DMS153 (cell line): ENCODE measurements around the gene TMEM131L.
"Not testable (repeated sequence)": the region's sequence is repeated elsewhere in the genome, so short reads cannot be mapped to it uniquely, and the experiment has no call there.

ENCODE experiments used
- DNase-seq: peaks from one replicate; lab custom pipeline; 2025; lab: John Stamatoyannopoulos, UW

The TMEM131L gene

GRCh38 chr4:153582954-153583702 is 117.0 kb downstream of the TMEM131L start:
- no peak for DNase-seq

GRCh38 chr4:153585026-153585425 is 118.9 kb downstream of the TMEM131L start:
- DNase-seq, result no peak

- DNase-seq, result no peak
Measured at GRCh38 chr4:153589703-153590595, 123.8 kb downstream of the TMEM131L start.

GRCh38 chr4:153591441-153591840 is 125.3 kb downstream of the TMEM131L start:
- no peak for DNase-seq

- DNase-seq, result no peak
Measured at GRCh38 chr4:153592064-153592463, 125.9 kb downstream of the TMEM131L start.

GRCh38 chr4:153593161-153593560 is 127.0 kb downstream of the TMEM131L start:
- DNase-seq, result no peak

- DNase-seq, result no peak
Measured at GRCh38 chr4:153594210-153594609, 128.1 kb downstream of the TMEM131L start.

- no peak for DNase-seq
Measured at GRCh38 chr4:153595894-153596601, 129.9 kb downstream of the TMEM131L start.

- no peak for DNase-seq
Measured at GRCh38 chr4:153602758-153603157, 136.6 kb downstream of the TMEM131L start.

- DNase-seq, result no peak
Measured at GRCh38 chr4:153603258-153603657, 137.1 kb downstream of the TMEM131L start.

GRCh38 chr4:153603835-153604234 is 137.7 kb downstream of the TMEM131L start:
- no peak for DNase-seq

GRCh38 chr4:153609070-153609469 is 142.9 kb downstream of the TMEM131L start:
- DNase-seq, result not testable (repeated sequence)

GRCh38 chr4:153610623-153611376 is 144.6 kb downstream of the TMEM131L start:
- no peak for DNase-seq

GRCh38 chr4:153611679-153612078 is 145.5 kb downstream of the TMEM131L start:
- no peak for DNase-seq

GRCh38 chr4:153612878-153613277 is 146.7 kb downstream of the TMEM131L start:
- DNase-seq, result no peak

GRCh38 chr4:153616006-153616555 is 149.9 kb downstream of the TMEM131L start:
- DNase-seq, result no peak

- no peak for DNase-seq
Measured at GRCh38 chr4:153618833-153619232, 152.7 kb downstream of the TMEM131L start.

- DNase-seq, result no peak
Measured at GRCh38 chr4:153619811-153620210, 153.7 kb downstream of the TMEM131L start.

GRCh38 chr4:153620352-153620751 is 154.2 kb downstream of the TMEM131L start:
- DNase-seq, result no peak

- no peak for DNase-seq
Measured at GRCh38 chr4:153622093-153622492, 155.9 kb downstream of the TMEM131L start.

- DNase-seq, result no peak
Measured at GRCh38 chr4:153622778-153623240, 156.6 kb downstream of the TMEM131L start.
